Heart right ventricle (tissue), 16 donors: ENCODE measurements around the gene CEMP1. TPM values are rescaled to one million over a fixed set of nuclear protein-coding genes. Genes with fewer than 3 reads are reported as not detected.
A peak's percentile ranks its signal among the peaks of the same experiment; 100 is the strongest.

Experiments
- ATAC-seq, 8 donors: fragments of 200-7000 bp; cut with Tn5 transposase; one replicate each; pipeline ENCODE4 v1.9.1; 2020; ENCODE audit warnings: mild to moderate bottlenecking in 8 of 8, moderate library complexity in 8 of 8, moderate number of reproducible peaks in 1 of 8
- DNase-seq, 2 donors: peaks; one replicate each; pipeline ENCODE4 v3.0.0-alpha.2; 2020
- H3K27ac ChIP-seq, 10 donors: fragments of 200-600 bp; sonication (generic) in 2 of 10; one replicate each; pipeline versions ENCODE4 v1.5.0 to v1.8.0; 2020 to 2022; ENCODE audit warnings: mild to moderate bottlenecking in 3 of 10
- H3K27me3 ChIP-seq, 7 donors: fragments of 200-600 bp; one replicate each; pipeline ENCODE4 v1.8.0; 2021 to 2022; ENCODE audit warnings: mild to moderate bottlenecking in 2 of 7
- H3K36me3 ChIP-seq, 9 donors: fragments of 200-600 bp; sonication (generic) in 1 of 9; one replicate each; pipeline versions ENCODE4 v1.5.0 to v1.8.0; 2020 to 2022; ENCODE audit warnings: mild to moderate bottlenecking in 2 of 9
- H3K4me1 ChIP-seq, 9 donors: fragments of 200-600 bp; sonication (generic) in 1 of 9; one replicate each; pipeline versions ENCODE4 v1.5.0 to v1.8.0; 2020 to 2022; ENCODE audit warnings: mild to moderate bottlenecking in 4 of 9
- H3K4me3 ChIP-seq, 10 donors: fragments of 200-600 bp; sonication (generic) in 2 of 10; one replicate each; pipeline versions ENCODE4 v1.5.0 to v1.8.0; 2020 to 2022; ENCODE audit warnings: mild to moderate bottlenecking in 7 of 10, moderate library complexity in 2 of 10
- H3K9me3 ChIP-seq, 11 donors: fragments of 200-600 bp in 10 of 11; sonication (generic) in 2 of 11; one replicate each; pipeline versions ENCODE4 v1.5.0 to v1.8.0; 2013 to 2022; ENCODE audit warnings: mild to moderate bottlenecking in 2 of 11, control low read depth in 1 of 11, moderate library complexity in 1 of 11
- CTCF ChIP-seq, 9 donors: fragments of 200-600 bp; sonication (generic) in 2 of 9; IDR thresholded peaks; one replicate each; pipeline versions ENCODE4 v1.5.0 to v1.8.0; 2021 to 2022; ENCODE audit warnings: antibody characterized with exemption in 9 of 9, mild to moderate bottlenecking in 5 of 9, moderate library complexity in 1 of 9
- WGBS, 2 donors: extraction: QIAGEN DNeasy Blood & Tissue Kit; methylation state at CpG; one replicate each; pipeline ENCODE4 v1.1.7; 2013; ENCODE audit warnings: inconsistent platforms in 1 of 2; 5-methylcytosine and 5-hydroxymethylcytosine counted together
- intact Hi-C, 10 donors: fragments of 100-400 bp; cut with DNase I; formaldehyde crosslinking; loops; one replicate each; pipeline versions ENCODE4 v1.11.1 to v1.14.2; 2022
- polyA plus RNA-seq, 2 donors: library from polyadenylated mRNA; stranded (reverse); fragments of 200-250 nt; gene quantifications; one replicate each; pipeline ENCODE4 v1.2.3, GENCODE V29; 2013
- total RNA-seq, 10 donors: library from RNA; stranded (reverse); fragmentation: NEBNext Ultra II Directional in 3 of 10; extraction: Animal tissue kit (Norgen Biotek cat#: 25700) in 3 of 10; gene quantifications; one replicate each; pipeline versions ENCODE4 v1.2.1 to v1.2.4, GENCODE V29; 2021 to 2023
- donor health status: Arrhythmogenic right ventricular cardiomyopathy.
- donor health status: ischemic (EF 13 %, LVEDD 7.1; RV severe dilation, severe dysfunction).
- donor health status: healthy with polysubstance abuse.
- donor health status: DM: no; HTN: yes; CAD: no.
- donor health status: DM: no; HTN: no; CAD: no.
- donor health status: ischemic (EF 25% LVEDD 6.9; RV normal size, moderate dysfunction).
- donor health status: ischemic (EF 25% LVEDD 5.7; RV mildly dilated, moderate dysfunction).
- donor health status: healthy.
- donor health status: DM: yes; HTN: yes; CAD: no.
- donor health status: Ischemic cardiomyopathy.
- donor health status: ischemic (EF 35%, LVEDD 5.7; RV mildly dilated, moderate dysfunction).
- donor health status: nonischemic (EF 11% LVEDD 7.7; RV severe dilation, severe dysfunction).
- donor health status: DM: yes; HTN: yes; CAD: no.
- donor health status: PGD.
- donor health status: ischemic (EF 29% LVEDD 5.4; RV normal size, mild dysfunction).
- donor health status: nonischemic (EF 23%, LVEDD 6.1; RV moderate dilation, normal function).

CEMP1 gene
- total and polyA plus RNA-seq, 12 donors, result 0.20 to 0.44 TPM; not detected in 10

- peaks cover 0 to 26% (median 12%) of the 10 kb centered on the region in 9 donors for H3K4me1 ChIP-seq
- TF ChIP-seq CTCF (IDR thresholded peaks at IDR 0.05), result no peak
- H3K9me3 ChIP-seq, result no peaks in the 10 kb centered on the region
- DNase-seq, result no peak
- peak overlapping the region in 9 of 10 donors; percentile 78 to 94 (median 85) for H3K27ac ChIP-seq
- peaks cover 0 to 48% (median 11%) of the 10 kb centered on the region in 9 donors for H3K36me3 ChIP-seq
- ATAC-seq, result no peak
- H3K4me3 ChIP-seq, result peak overlapping the region in 5 of 10 donors; percentile 66 to 77 (median 70)
- 85 to 91% methylated on average over 14 of the region's 14 CpGs for WGBS, 2 donors
- no peaks in the 10 kb centered on the region for H3K27me3 ChIP-seq
- intact Hi-C loops, result no loop called here
Measured at GRCh38 chr16:2530629-2531318, 434 bp downstream of the CEMP1 start.

GRCh38 chr16:2529961-2530628 lies 1.1 kb downstream of the CEMP1 start:
- Histone ChIP-seq H3K4me1 (peaks cover 0 to 23% (median 12%) of the 10 kb centered on the region in 9 donors), H3K4me3 (no peak overlapping the region), H3K9me3 (no peaks in the 10 kb centered on the region), H3K36me3 (peaks cover 0 to 54% (median 11%) of the 10 kb centered on the region in 9 donors), H3K27ac (no peak overlapping the region), H3K27me3 (no peaks in the 10 kb centered on the region)
- intact Hi-C loops, result no loop called here
- ATAC-seq (no peak), DNase-seq (no peak)
- no peak for TF ChIP-seq CTCF (IDR thresholded peaks at IDR 0.05)
- WGBS, 2 donors, result 89 to 93% methylated on average over 14 to 15 of the region's 15 CpGs

GRCh38 chr16:2529061-2529931 lies 1.9 kb downstream of the CEMP1 start:
- intact Hi-C loops, result no loop called here
- Histone ChIP-seq H3K4me3 (no peak overlapping the region), H3K36me3 (peaks cover 0 to 62% (median 12%) of the 10 kb centered on the region in 9 donors), H3K27ac (no peak overlapping the region), H3K9me3 (no peaks in the 10 kb centered on the region), H3K4me1 (peaks cover 0 to 23% (median 12%) of the 10 kb centered on the region in 9 donors), H3K27me3 (no peaks in the 10 kb centered on the region)
- ATAC-seq (no peak), DNase-seq (peak in 1 of 2 donors; percentile 18)
- no peak for TF ChIP-seq CTCF (IDR thresholded peaks at IDR 0.05)
- WGBS, 2 donors, result 90% methylated on average over 32 of the region's 32 CpGs
